GM19395 (cell line): ENCODE data around the gene MRPL21.

Source experiments
- ATAC-seq: cut with Tn5 transposase; IDR thresholded peaks from one replicate; pipeline ENCODE4 v1.9.1; 2021; ENCODE audit warnings: mild to moderate bottlenecking, moderate library complexity; ENCODE audit not compliant: unreplicated experiment

Gene MRPL21

GRCh38 chr11:68843052-68843561, 60.5 kb downstream of the MRPL21 start:
- ATAC-seq: no peak

- ATAC-seq: no peak
These were observed 61.1 kb downstream of the MRPL21 start for GRCh38 chr11:68842427-68843051.

- ATAC-seq: no peak
These were observed 61.8 kb downstream of the MRPL21 start, which contains the start of gene CPT1A for GRCh38 chr11:68841718-68842426. TSS of gene CPT1A (minus strand) at chr11:68841916. CDS start at chr11:68815474, 26,442 bp downstream.
